Upper lobe of right lung (tissue), 1 donor: ENCODE measurements around the gene GHITM. TPM values are rescaled to one million over a fixed set of nuclear protein-coding genes. Genes with fewer than 3 reads are reported as not detected.
"Not testable (repeated sequence)": the region's sequence is repeated elsewhere in the genome, so short reads cannot be mapped to it uniquely, and the experiment has no call there.

ENCODE experiments used
- ATAC-seq: fragments of 200-7000 bp; cut with Tn5 transposase; one replicate; pipeline ENCODE4 v1.9.1; 2020; ENCODE audit warnings: mild to moderate bottlenecking, moderate library complexity
- DNase-seq: peaks from one replicate; pipeline ENCODE4 v3.0.0-alpha.2; 2020
- H3K27ac ChIP-seq: fragments of 200-600 bp; one replicate; pipeline ENCODE4 v1.8.0; 2022
- H3K27me3 ChIP-seq: fragments of 200-600 bp; one replicate; pipeline ENCODE4 v1.8.0; 2022; ENCODE audit warnings: mild to moderate bottlenecking
- H3K36me3 ChIP-seq: fragments of 200-600 bp; one replicate; pipeline ENCODE4 v1.8.0; 2022
- H3K4me1 ChIP-seq: fragments of 200-600 bp; one replicate; pipeline ENCODE4 v1.8.0; 2022
- H3K4me3 ChIP-seq: fragments of 200-600 bp; one replicate; pipeline ENCODE4 v1.8.0; 2022; ENCODE audit warnings: mild to moderate bottlenecking
- H3K9me3 ChIP-seq: fragments of 200-600 bp; one replicate; pipeline ENCODE4 v1.8.0; 2022
- intact Hi-C: fragments of 100-400 bp; cut with DNase I; formaldehyde crosslinking; loops from one replicate; pipeline ENCODE4 v1.11.0; 2022
- total RNA-seq: library from RNA; stranded (reverse); fragmentation: NEBNext Ultra II Directional; extraction: Animal tissue kit (Norgen Biotek cat#: 25700); gene quantifications from one replicate; pipeline ENCODE4 v1.2.1, GENCODE V29; 2021
- TF ChIP-seq, protein P1 (sequence below): fragments of 200-600 bp; IDR thresholded peaks from one replicate; pipeline ENCODE4 v1.8.0; 2022; ENCODE audit warnings: antibody characterized with exemption
- donor health status: DM: no; HTN: yes; CAD: no; lungs with severe emphysema.

Gene GHITM
- total RNA-seq, 1 donor from 2014 or later = 117 TPM

DNA sequence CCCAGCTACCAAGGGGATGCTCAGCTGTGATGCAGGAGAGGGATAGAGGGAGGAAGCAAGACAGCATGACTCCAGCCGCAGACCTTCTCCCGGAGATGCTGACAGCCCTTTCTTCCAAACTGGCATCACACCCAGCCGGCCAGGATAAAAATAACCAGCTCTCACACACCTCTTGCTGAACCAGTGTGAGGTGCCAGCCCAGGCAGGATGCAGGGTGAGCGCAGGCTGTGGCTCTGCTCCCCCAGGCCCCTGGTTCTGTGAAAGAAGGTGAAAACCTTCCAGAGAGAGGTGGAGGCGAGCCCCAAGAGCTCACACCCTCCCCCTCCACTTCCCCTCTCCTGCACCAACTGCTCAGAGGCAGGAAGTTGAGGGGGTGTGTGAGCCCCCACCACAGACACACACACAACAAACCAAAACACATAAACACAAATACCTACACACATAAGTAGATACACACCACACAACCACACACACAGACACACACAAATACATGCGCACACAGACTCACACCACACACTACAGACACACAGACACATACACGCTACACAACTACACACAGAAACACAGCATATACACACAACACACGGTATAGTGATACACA is 38.3 kb downstream of the GHITM start:
- Histone ChIP-seq H3K27me3 (no peaks in the 10 kb centered on the region), H3K36me3 (no peaks in the 10 kb centered on the region), H3K4me3 (no peak overlapping the region), H3K4me1 (no peaks in the 10 kb centered on the region), H3K9me3 (no peaks in the 10 kb centered on the region), H3K27ac (no peak overlapping the region)
- ATAC-seq (peak; percentile 63), DNase-seq (no peak)
- intact Hi-C loops = no loop called here
- TF ChIP-seq, protein P1, sequence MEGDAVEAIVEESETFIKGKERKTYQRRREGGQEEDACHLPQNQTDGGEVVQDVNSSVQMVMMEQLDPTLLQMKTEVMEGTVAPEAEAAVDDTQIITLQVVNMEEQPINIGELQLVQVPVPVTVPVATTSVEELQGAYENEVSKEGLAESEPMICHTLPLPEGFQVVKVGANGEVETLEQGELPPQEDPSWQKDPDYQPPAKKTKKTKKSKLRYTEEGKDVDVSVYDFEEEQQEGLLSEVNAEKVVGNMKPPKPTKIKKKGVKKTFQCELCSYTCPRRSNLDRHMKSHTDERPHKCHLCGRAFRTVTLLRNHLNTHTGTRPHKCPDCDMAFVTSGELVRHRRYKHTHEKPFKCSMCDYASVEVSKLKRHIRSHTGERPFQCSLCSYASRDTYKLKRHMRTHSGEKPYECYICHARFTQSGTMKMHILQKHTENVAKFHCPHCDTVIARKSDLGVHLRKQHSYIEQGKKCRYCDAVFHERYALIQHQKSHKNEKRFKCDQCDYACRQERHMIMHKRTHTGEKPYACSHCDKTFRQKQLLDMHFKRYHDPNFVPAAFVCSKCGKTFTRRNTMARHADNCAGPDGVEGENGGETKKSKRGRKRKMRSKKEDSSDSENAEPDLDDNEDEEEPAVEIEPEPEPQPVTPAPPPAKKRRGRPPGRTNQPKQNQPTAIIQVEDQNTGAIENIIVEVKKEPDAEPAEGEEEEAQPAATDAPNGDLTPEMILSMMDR = no peak

DNA sequence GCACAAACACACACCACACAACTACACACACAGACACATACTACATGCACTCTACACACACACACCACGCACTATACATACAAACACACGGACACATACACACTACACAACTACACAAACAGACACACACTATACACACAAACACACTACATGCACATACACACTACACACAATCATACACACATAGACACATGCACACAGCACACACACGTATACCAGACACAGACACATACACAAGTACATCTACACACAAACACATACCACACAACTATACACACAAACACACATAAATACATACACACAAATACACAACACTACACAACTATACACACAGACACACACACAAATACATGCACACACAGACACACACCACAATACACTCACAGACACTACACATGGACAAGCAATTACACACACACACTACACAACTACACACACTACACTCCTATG is 38.9 kb downstream of the GHITM start:
- no peak overlapping the region for H3K4me3 ChIP-seq
- H3K27ac ChIP-seq = no peak overlapping the region
- ATAC-seq (no peak), DNase-seq (no peak)
- H3K9me3 ChIP-seq = no peaks in the 10 kb centered on the region
- intact Hi-C loops = no loop called here
- no peaks in the 10 kb centered on the region for H3K27me3 ChIP-seq
- TF ChIP-seq, protein P1 = no peak
- no peaks in the 10 kb centered on the region for H3K36me3 ChIP-seq
- H3K4me1 ChIP-seq = no peaks in the 10 kb centered on the region

DNA sequence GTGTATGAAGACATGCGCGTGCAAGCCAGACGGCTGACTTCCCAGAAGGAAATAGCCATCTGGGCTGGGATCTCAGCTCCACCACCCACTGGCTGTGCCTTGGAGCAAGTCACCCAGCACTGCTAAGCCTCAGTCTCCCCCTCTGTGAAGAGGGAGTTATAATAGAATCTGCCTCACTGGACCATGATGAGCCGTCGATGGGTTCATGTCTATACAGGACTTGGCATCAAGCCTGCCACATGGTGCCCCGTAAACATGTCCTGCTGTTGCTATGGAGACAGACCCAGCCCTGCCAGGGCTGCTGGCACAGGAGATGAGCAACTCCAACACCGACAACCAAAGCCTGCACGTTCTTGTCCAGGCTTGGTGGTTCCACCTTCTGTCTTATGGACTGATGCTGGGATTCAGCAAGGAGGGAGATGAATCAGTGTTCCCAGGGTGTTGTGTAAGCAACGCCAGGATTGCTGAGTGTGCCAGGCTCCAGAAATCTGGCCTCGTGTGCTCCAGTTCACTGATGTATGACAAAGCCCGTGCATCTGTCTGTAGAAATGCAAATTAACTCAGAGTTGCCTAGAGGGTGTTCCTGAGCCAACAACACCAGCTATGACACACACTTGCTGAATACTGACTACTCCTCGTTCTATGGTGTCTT is 39.9 kb downstream of the GHITM start:
- H3K36me3 ChIP-seq = no peaks in the 10 kb centered on the region
- H3K27ac ChIP-seq = no peak overlapping the region
- TF ChIP-seq, protein P1 = no peak
- H3K27me3 ChIP-seq = no peaks in the 10 kb centered on the region
- peak; percentile 22 for ATAC-seq
- DNase-seq = no peak
- no peak overlapping the region for H3K4me3 ChIP-seq
- no peaks in the 10 kb centered on the region for H3K4me1 ChIP-seq
- intact Hi-C loops = no loop called here
- no peaks in the 10 kb centered on the region for H3K9me3 ChIP-seq

DNA sequence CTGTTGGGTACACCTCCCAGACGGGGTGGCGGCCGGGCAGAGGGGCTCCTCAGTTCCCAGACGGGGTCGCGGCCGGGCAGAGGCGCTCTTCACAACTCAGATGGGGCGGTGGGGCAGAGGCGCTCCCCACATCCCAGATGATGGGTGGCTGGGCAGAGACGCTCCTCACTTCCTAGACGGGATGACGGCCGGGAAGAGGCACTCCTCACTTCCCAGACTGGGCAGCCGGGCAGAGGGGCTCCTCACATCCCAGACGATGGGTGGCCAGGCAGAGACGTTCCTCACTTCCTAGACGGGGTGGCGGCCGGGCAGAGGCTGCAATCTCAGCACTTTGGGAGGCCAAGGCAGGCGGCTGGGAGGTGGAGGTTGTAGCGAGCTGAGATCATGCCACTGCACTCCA is 41.1 kb downstream of the GHITM start:
- H3K27me3 ChIP-seq, H3K4me3 ChIP-seq, DNase-seq, H3K36me3 ChIP-seq, H3K9me3 ChIP-seq, intact Hi-C loops, ATAC-seq, H3K27ac ChIP-seq, H3K4me1 ChIP-seq: not testable (repeated sequence)

DNA sequence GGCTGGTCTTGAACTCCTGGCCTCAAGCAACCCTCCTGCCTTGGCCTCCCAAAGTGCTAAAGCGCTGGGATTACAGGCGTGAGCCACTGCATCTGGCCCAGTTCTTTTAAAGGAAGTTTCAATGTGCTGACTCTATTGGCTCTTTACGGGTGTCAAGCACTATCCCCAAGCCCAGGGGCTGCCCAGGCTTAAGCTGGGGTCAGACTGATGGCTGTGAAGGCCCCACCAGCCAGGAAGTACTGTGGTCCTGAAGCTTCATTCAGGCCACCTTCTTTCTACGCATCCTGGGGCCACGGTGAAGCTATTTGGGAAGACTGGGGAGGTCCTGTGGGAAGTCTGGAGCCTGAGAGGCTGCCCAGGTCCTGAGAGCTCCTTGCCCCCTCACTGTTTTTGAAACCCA is 42.3 kb downstream of the GHITM start:
- Histone ChIP-seq H3K27me3 (no peaks in the 10 kb centered on the region), H3K36me3 (no peaks in the 10 kb centered on the region), H3K9me3 (no peaks in the 10 kb centered on the region), H3K4me3 (no peak overlapping the region), H3K27ac (no peak overlapping the region), H3K4me1 (no peaks in the 10 kb centered on the region)
- ATAC-seq = no peak
- intact Hi-C loops = no loop called here
- no peak for DNase-seq
- TF ChIP-seq, protein P1 = no peak

DNA sequence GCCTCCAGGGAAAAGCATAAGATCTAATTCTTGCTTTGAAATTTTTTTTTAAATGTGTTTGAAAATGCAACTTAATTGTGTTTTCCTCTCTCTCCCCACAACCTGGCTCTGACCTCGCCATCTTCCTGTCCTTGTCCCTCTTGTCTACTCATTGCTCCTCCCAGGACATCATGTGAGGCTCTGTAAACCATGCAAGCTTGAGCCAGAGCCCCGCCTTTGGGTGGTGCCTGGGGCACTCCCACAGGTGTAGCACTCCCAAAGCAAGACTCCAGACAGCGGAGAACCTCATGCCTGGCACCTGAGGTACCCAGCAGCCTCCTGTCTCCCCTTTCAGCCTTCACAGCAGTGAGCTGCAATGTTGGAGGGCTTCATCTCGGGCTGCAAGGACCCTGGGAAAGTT is 45.2 kb downstream of the GHITM start:
- H3K4me1 ChIP-seq = no peaks in the 10 kb centered on the region
- intact Hi-C loops = no loop called here
- peak; percentile 32 for ATAC-seq
- TF ChIP-seq, protein P1 = no peak
- H3K9me3 ChIP-seq = no peaks in the 10 kb centered on the region
- no peak overlapping the region for H3K27ac ChIP-seq
- H3K27me3 ChIP-seq = no peaks in the 10 kb centered on the region
- H3K36me3 ChIP-seq = no peaks in the 10 kb centered on the region
- no peak overlapping the region for H3K4me3 ChIP-seq
- DNase-seq = no peak
